Upper lobe of right lung (tissue), 1 donor: ENCODE data around the gene GRK2. TPM values are rescaled to one million over a fixed set of nuclear protein-coding genes. Genes with fewer than 3 reads are reported as not detected.
A peak's percentile ranks its signal among the peaks of the same experiment; 100 is the strongest.
"Not testable (repeated sequence)": the region's sequence is repeated elsewhere in the genome, so short reads cannot be mapped to it uniquely, and the experiment has no call there.

ENCODE experiments used
- ATAC-seq: fragments of 200-7000 bp; cut with Tn5 transposase; one replicate; pipeline ENCODE4 v1.9.1; 2020; ENCODE audit warnings: mild to moderate bottlenecking, moderate library complexity
- DNase-seq: peaks from one replicate; pipeline ENCODE4 v3.0.0-alpha.2; 2020
- H3K27ac ChIP-seq: fragments of 200-600 bp; one replicate; pipeline ENCODE4 v1.8.0; 2022
- H3K27me3 ChIP-seq: fragments of 200-600 bp; one replicate; pipeline ENCODE4 v1.8.0; 2022; ENCODE audit warnings: mild to moderate bottlenecking
- H3K36me3 ChIP-seq: fragments of 200-600 bp; one replicate; pipeline ENCODE4 v1.8.0; 2022
- H3K4me1 ChIP-seq: fragments of 200-600 bp; one replicate; pipeline ENCODE4 v1.8.0; 2022
- H3K4me3 ChIP-seq: fragments of 200-600 bp; one replicate; pipeline ENCODE4 v1.8.0; 2022; ENCODE audit warnings: mild to moderate bottlenecking
- H3K9me3 ChIP-seq: fragments of 200-600 bp; one replicate; pipeline ENCODE4 v1.8.0; 2022
- intact Hi-C: fragments of 100-400 bp; cut with DNase I; formaldehyde crosslinking; loops from one replicate; pipeline ENCODE4 v1.11.0; 2022
- total RNA-seq: library from RNA; stranded (reverse); fragmentation: NEBNext Ultra II Directional; extraction: Animal tissue kit (Norgen Biotek cat#: 25700); gene quantifications from one replicate; pipeline ENCODE4 v1.2.1, GENCODE V29; 2021
- TF ChIP-seq, protein P1 (sequence below): fragments of 200-600 bp; IDR thresholded peaks from one replicate; pipeline ENCODE4 v1.8.0; 2022; ENCODE audit warnings: antibody characterized with exemption
- donor health status: DM: no; HTN: yes; CAD: no; lungs with severe emphysema.

The GRK2 gene
- total RNA-seq, 1 donor from 2014 or later, result 98.4 TPM

- H3K4me3 ChIP-seq, result no peak overlapping the region
- ATAC-seq (no peak), DNase-seq (no peak)
- H3K36me3 ChIP-seq, result peaks cover 56% of the 10 kb centered on the region
- H3K4me1 ChIP-seq, result peaks cover 22% of the 10 kb centered on the region
- H3K27ac ChIP-seq, result no peak overlapping the region
- TF ChIP-seq, protein P1, sequence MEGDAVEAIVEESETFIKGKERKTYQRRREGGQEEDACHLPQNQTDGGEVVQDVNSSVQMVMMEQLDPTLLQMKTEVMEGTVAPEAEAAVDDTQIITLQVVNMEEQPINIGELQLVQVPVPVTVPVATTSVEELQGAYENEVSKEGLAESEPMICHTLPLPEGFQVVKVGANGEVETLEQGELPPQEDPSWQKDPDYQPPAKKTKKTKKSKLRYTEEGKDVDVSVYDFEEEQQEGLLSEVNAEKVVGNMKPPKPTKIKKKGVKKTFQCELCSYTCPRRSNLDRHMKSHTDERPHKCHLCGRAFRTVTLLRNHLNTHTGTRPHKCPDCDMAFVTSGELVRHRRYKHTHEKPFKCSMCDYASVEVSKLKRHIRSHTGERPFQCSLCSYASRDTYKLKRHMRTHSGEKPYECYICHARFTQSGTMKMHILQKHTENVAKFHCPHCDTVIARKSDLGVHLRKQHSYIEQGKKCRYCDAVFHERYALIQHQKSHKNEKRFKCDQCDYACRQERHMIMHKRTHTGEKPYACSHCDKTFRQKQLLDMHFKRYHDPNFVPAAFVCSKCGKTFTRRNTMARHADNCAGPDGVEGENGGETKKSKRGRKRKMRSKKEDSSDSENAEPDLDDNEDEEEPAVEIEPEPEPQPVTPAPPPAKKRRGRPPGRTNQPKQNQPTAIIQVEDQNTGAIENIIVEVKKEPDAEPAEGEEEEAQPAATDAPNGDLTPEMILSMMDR, result no peak
- intact Hi-C loops, result no loop called here
- no peaks in the 10 kb centered on the region for H3K27me3 ChIP-seq
- no peaks in the 10 kb centered on the region for H3K9me3 ChIP-seq
These were observed 9.7 kb upstream of the GRK2 start for GRCh38 chr11:67256477-67257135.

GRCh38 chr11:67260406-67260805 lies 5.9 kb upstream of the GRK2 start:
- ATAC-seq, result no peak
- intact Hi-C loops, result loop anchor here (5.0 kb wide), 1 partner anchor 57 kb away; no protein-coding TSS in a partner anchor

GRCh38 chr11:67260885-67261639 lies 5.2 kb upstream of the GRK2 start:
- DNase-seq, result peak; percentile 82
- Histone ChIP-seq H3K4me1 (peaks cover 28% of the 10 kb centered on the region), H3K36me3 (peaks cover 12% of the 10 kb centered on the region), H3K4me3 (peak overlapping the region; percentile 35)
- not testable (repeated sequence) for H3K27me3 ChIP-seq, H3K27ac ChIP-seq, H3K9me3 ChIP-seq
- ATAC-seq, result peak; percentile 32
- intact Hi-C loops, result loop anchor here (5.0 kb wide), 1 partner anchor 56 kb away; no protein-coding TSS in a partner anchor

More at GRCh38 chr11:67260406-67260805, 5.9 kb upstream of the GRK2 start:
- DNase-seq, result no peak
- peaks cover 18% of the 10 kb centered on the region for H3K36me3 ChIP-seq
- no peak overlapping the region for H3K4me3 ChIP-seq
- TF ChIP-seq, protein P1, result no peak
- no peaks in the 10 kb centered on the region for H3K9me3 ChIP-seq
- H3K4me1 ChIP-seq, result peaks cover 24% of the 10 kb centered on the region
- no peaks in the 10 kb centered on the region for H3K27me3 ChIP-seq
- H3K27ac ChIP-seq, result no peak overlapping the region

DNA sequence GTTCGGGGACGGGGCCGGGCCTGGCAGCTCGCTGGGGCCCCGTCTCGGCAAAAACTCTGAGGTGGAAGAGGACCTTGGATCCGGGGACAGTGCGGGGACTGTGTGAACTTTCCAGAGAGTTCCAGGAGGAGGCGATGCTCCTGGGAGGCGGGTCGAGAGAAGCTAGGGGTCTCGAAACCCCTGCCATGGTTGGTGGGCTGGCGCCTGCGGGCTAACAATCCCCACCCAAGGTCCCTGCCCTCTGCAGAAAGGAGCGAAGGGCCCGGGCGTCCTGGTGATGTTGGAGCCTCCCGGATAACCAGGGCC lies 4.7 kb upstream of the GRK2 start:
- H3K36me3 ChIP-seq, result peaks cover 6% of the 10 kb centered on the region
- no peak overlapping the region for H3K27ac ChIP-seq
- ATAC-seq, result no peak
- intact Hi-C loops, result loop anchor here (5.0 kb wide), 1 partner anchor 56 kb away; no protein-coding TSS in a partner anchor
- no peaks in the 10 kb centered on the region for H3K27me3 ChIP-seq
- peaks cover 29% of the 10 kb centered on the region for H3K4me1 ChIP-seq
- DNase-seq, result no peak
- H3K9me3 ChIP-seq, result no peaks in the 10 kb centered on the region
- peak overlapping the region; percentile 35 for H3K4me3 ChIP-seq
- TF ChIP-seq, protein P1, result peak; percentile 14

DNA sequence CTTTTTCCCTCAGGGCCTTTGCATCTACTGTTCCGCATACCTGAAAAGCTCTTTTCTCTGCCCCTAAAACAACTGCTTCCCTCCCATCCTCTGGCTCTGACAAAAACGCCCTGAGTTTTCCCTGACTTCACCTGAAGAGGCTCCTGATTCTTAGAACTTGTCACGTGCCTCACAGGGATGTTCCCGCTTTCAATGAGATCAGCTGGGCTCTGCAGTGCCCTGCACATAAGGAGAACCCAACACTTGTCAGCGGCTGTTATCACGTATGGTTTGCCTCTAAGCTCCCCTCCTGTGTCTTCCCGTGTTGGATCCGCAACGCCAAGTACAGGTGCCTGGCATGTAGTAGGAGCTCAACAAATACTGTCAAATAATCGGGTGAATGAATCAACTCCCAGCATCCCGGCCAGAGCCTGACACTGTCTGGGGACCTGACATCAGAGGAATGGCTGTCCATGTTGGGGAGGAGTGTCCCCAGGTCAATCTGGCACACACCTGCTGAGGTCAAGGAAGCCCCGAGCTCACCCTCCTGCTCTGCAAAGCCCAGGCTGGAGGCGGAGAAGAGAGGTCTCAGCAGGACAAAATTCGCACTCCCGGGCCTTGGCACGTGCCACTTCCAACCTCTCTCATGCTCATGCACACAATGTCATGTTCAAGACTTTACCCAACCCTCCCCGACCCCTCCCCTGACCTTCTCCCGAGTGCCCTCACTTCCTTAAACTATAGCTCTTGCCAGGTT lies 4.2 kb upstream of the GRK2 start:
- ATAC-seq, result no peak
- intact Hi-C loops, result loop anchor here (5.0 kb wide), 1 partner anchor 55 kb away; no protein-coding TSS in a partner anchor
- H3K4me3 ChIP-seq, result peak overlapping the region; percentile 35
- no peaks in the 10 kb centered on the region for H3K27me3 ChIP-seq
- DNase-seq, result peak; percentile 68
- no peak overlapping the region for H3K27ac ChIP-seq
- no peaks in the 10 kb centered on the region for H3K9me3 ChIP-seq
- H3K36me3 ChIP-seq, result peaks cover 1% of the 10 kb centered on the region
- peaks cover 29% of the 10 kb centered on the region for H3K4me1 ChIP-seq
- TF ChIP-seq, protein P1, result no peak
